H9 (cell line): ENCODE results near the gene GFOD2. TPM values are rescaled to one million over a fixed set of nuclear protein-coding genes. Genes with fewer than 3 reads are reported as not detected.

Experiments used
- DNase-seq: peaks from one replicate; pipeline ENCODE4 v3.0.0-alpha.2; 2017
- H2AFZ ChIP-seq: one replicate; pipeline ENCODE4 v1.6.1; 2013; ENCODE audit warnings: mild to moderate bottlenecking, low read length, control low read depth, moderate library complexity
- H2AK5ac ChIP-seq: 2 replicates; pipeline ENCODE4 v1.6.1; 2013; ENCODE audit warnings: low read length, control low read depth, mixed read lengths; ENCODE audit not compliant: insufficient read length
- H2BK120ac ChIP-seq: one replicate; pipeline ENCODE4 v1.6.1; 2013; ENCODE audit warnings: low read depth, mild to moderate bottlenecking, low read length, control low read depth, inconsistent platforms; ENCODE audit not compliant: poor library complexity, severe bottlenecking
- H2BK12ac ChIP-seq: 2 replicates; pipeline ENCODE4 v1.6.1; 2013; ENCODE audit warnings: low read length, control low read depth, mixed read lengths, low read depth; ENCODE audit not compliant: insufficient read length
- H2BK15ac ChIP-seq: 2 replicates; pipeline ENCODE4 v1.6.1; 2013; ENCODE audit warnings: low read depth, low read length, control low read depth
- H2BK20ac ChIP-seq: one replicate; pipeline ENCODE4 v1.6.1; 2013; ENCODE audit warnings: low read depth, mild to moderate bottlenecking, low read length, control low read depth, inconsistent platforms; ENCODE audit not compliant: poor library complexity, severe bottlenecking
- H2BK5ac ChIP-seq: 2 replicates; pipeline ENCODE4 v1.6.1; 2013; ENCODE audit warnings: low read length, control low read depth, mixed read lengths; ENCODE audit not compliant: insufficient read length
- H3K14ac ChIP-seq: 2 replicates; pipeline ENCODE4 v1.6.1; 2013; ENCODE audit warnings: low read length, control low read depth; ENCODE audit not compliant: insufficient read depth
- H3K18ac ChIP-seq: 2 replicates; pipeline ENCODE4 v1.6.1; 2013; ENCODE audit warnings: low read depth, mild to moderate bottlenecking, mixed read lengths, low read length, control low read depth; ENCODE audit not compliant: insufficient read length
- H3K23ac ChIP-seq: 2 replicates; pipeline ENCODE4 v1.6.1; 2013; ENCODE audit warnings: low read length, control low read depth, mixed read lengths, low read depth; ENCODE audit not compliant: insufficient read length
- H3K23me2 ChIP-seq: 2 replicates; pipeline ENCODE4 v1.6.1; 2013; ENCODE audit warnings: low read depth, mild to moderate bottlenecking, mixed read lengths, low read length, control low read depth; ENCODE audit not compliant: insufficient read length, poor library complexity, severe bottlenecking
- H3K27ac ChIP-seq: 2 replicates; pipeline ENCODE4 v1.5.1; 2013; ENCODE audit warnings: low read length, control low read depth, mixed read lengths, low read depth; ENCODE audit not compliant: insufficient read length
- H3K27me3 ChIP-seq: 2 replicates; pipeline ENCODE4 v1.6.1; 2013; ENCODE audit warnings: low read length, control low read depth, inconsistent platforms; ENCODE audit not compliant: insufficient read depth
- H3K4ac ChIP-seq: 2 replicates; pipeline ENCODE4 v1.6.1; 2013; ENCODE audit warnings: low read depth, mild to moderate bottlenecking, control low read depth, inconsistent platforms, low read length, moderate library complexity
- H3K4me1 ChIP-seq: 2 replicates; pipeline ENCODE4 v1.6.1; 2013; ENCODE audit warnings: low read length, control low read depth, inconsistent platforms; ENCODE audit not compliant: insufficient read depth
- H3K4me2 ChIP-seq: 2 replicates; pipeline ENCODE4 v1.6.1; 2013; ENCODE audit warnings: low read length, control low read depth, mixed read lengths; ENCODE audit not compliant: insufficient read length, insufficient read depth
- H3K56ac ChIP-seq: 2 replicates; pipeline ENCODE4 v1.6.1; 2013; ENCODE audit warnings: low read depth, mild to moderate bottlenecking, mixed read lengths, low read length, control low read depth; ENCODE audit not compliant: insufficient read length
- H3K79me1 ChIP-seq: 2 replicates; pipeline ENCODE4 v1.6.1; 2013; ENCODE audit warnings: low read depth, mild to moderate bottlenecking, moderate library complexity, low read length, control low read depth, inconsistent platforms; ENCODE audit not compliant: insufficient read depth, poor library complexity, severe bottlenecking
- H3K79me2 ChIP-seq: 2 replicates; pipeline ENCODE4 v1.6.1; 2013; ENCODE audit warnings: low read length, control low read depth, inconsistent platforms; ENCODE audit not compliant: insufficient read depth
- H3K9ac ChIP-seq: 2 replicates; pipeline ENCODE4 v1.6.1; 2013; ENCODE audit warnings: low read length, control low read depth, mixed read lengths; ENCODE audit not compliant: insufficient read length; ENCODE audit errors: extremely low read depth
- H3K9me3 ChIP-seq: one replicate; pipeline ENCODE4 v1.6.1; 2013; ENCODE audit warnings: low read depth, low read length, inconsistent platforms; ENCODE audit not compliant: control insufficient read depth
- H3T11ph ChIP-seq: one replicate; pipeline ENCODE4 v1.6.1; 2013; ENCODE audit warnings: mild to moderate bottlenecking, low read length, control low read depth, inconsistent platforms
- H4K20me1 ChIP-seq: one replicate; pipeline ENCODE4 v1.6.1; 2013; ENCODE audit not compliant: control insufficient read depth, insufficient read length, insufficient read depth
- H4K5ac ChIP-seq: 2 replicates; pipeline ENCODE4 v1.6.1; 2013; ENCODE audit warnings: low read depth, mild to moderate bottlenecking, mixed read lengths, low read length, control low read depth; ENCODE audit not compliant: insufficient read length
- H4K8ac ChIP-seq: replicated peaks from 2 replicates; pipeline ENCODE4 v1.6.1; 2013; ENCODE audit warnings: low read length, control low read depth, mixed read lengths, low read depth; ENCODE audit not compliant: insufficient read length
- H4K91ac ChIP-seq: 2 replicates; pipeline ENCODE4 v1.6.1; 2013; ENCODE audit warnings: low read depth, mild to moderate bottlenecking, moderate library complexity, mixed read lengths, low read length, control low read depth; ENCODE audit not compliant: insufficient read length
- H3K27ac Mint-ChIP-seq, 3 experiments: 2 replicates in 2 of 3; 3 replicates in 1 of 3; pipeline ENCODE4 v1.8.0; 2020 to 2021; ENCODE audit warnings: mixed read lengths in 3 of 3, mild to moderate bottlenecking in 1 of 3, moderate library complexity in 1 of 3
- H3K27me3 Mint-ChIP-seq: 2 replicates; pipeline ENCODE4 v1.8.0; 2021; ENCODE audit warnings: low read depth, mild to moderate bottlenecking, moderate library complexity, mixed read lengths
- H3K36me3 Mint-ChIP-seq, 3 experiments: 2 replicates in 2 of 3; 3 replicates in 1 of 3; pipeline ENCODE4 v1.8.0; 2020 to 2021; ENCODE audit warnings: low read depth in 3 of 3, mixed read lengths in 3 of 3; ENCODE audit not compliant: insufficient read depth in 1 of 3
- H3K4me1 Mint-ChIP-seq, 2 experiments: 2 replicates each; pipeline ENCODE4 v1.8.0; 2020; ENCODE audit warnings: mixed read lengths in 2 of 2
- H3K4me3 Mint-ChIP-seq, 2 experiments: 2 replicates in 1 of 2; 3 replicates in 1 of 2; pipeline ENCODE4 v1.8.0; 2020 to 2021; ENCODE audit warnings: mild to moderate bottlenecking in 2 of 2, mixed read lengths in 2 of 2, moderate library complexity in 1 of 2
- H3K9me3 Mint-ChIP-seq, 2 experiments: 2 replicates in 1 of 2; 3 replicates in 1 of 2; pipeline ENCODE4 v1.8.0; 2020; ENCODE audit warnings: mild to moderate bottlenecking in 2 of 2, mixed read lengths in 2 of 2, moderate library complexity in 1 of 2
- CTCF ChIP-seq: fragments of 200-600 bp; sonication (generic); conservative IDR thresholded peaks from 3 replicates; pipeline ENCODE4 v1.8.0; 2021; ENCODE audit warnings: antibody characterized with exemption, mild to moderate bottlenecking
- WGBS: extraction: QIAGEN DNeasy Blood & Tissue Kit; methylation state at CpG from one replicate; pipeline ENCODE4 v1.1.7; 2013; ENCODE audit warnings: missing lambda C conversion rate, low lambda C conversion rate, mixed read lengths; ENCODE audit not compliant: insufficient read length; ENCODE audit errors: extremely low coverage; 5-methylcytosine and 5-hydroxymethylcytosine counted together
- total RNA-seq: library from RNA; stranded (reverse); gene quantifications from 2 replicates; pipeline ENCODE4 v1.2.1, GENCODE V29; 2021

Gene GFOD2
- total RNA-seq, 1 experiment from 2014 or later, result 21.8 TPM

GRCh38 chr16:67761924-67762323, 42.8 kb upstream of the GFOD2 start:
- Histone ChIP-seq H3K79me2 (no peaks in the 10 kb centered on the region), H3K18ac (no peak overlapping the region), H3K14ac (no peak overlapping the region), H3K4me1 (no peaks in the 10 kb centered on the region), H2BK20ac (no peak overlapping the region), H3K4me2 (no peak overlapping the region), H3T11ph (no peak overlapping the region), H3K27me3 (no peaks in the 10 kb centered on the region), H3K27ac (no peak overlapping the region), H3K9ac (no peak overlapping the region), H4K91ac (no peak overlapping the region), H2AFZ (no peak overlapping the region), H3K4ac (no peak overlapping the region), H3K9me3 (no peaks in the 10 kb centered on the region), H3K56ac (no peak overlapping the region), H3K23ac (no peak overlapping the region), H2AK5ac (no peak overlapping the region), H4K8ac (no peak overlapping the region), H3K79me1 (no peaks in the 10 kb centered on the region), H3K23me2 (no peaks in the 10 kb centered on the region), H4K5ac (no peak overlapping the region), H2BK15ac (no peak overlapping the region), H2BK5ac (no peak overlapping the region), H2BK12ac (no peak overlapping the region), H4K20me1 (no peaks in the 10 kb centered on the region), H2BK120ac (no peak overlapping the region)
- DNase-seq, result no peak
- Mint-ChIP-seq H3K27me3 (no peaks in the 10 kb centered on the region), H3K36me3 (peaks cover 0 to 9% (median 0%) of the 10 kb centered on the region in 3 experiments; a peak in 4 of 7 replicates), H3K4me1 (0 out of 4 replicates have a peak, but pooled peaks cover 0 to 3% of the 10 kb centered on the region in 2 experiments), H3K9me3 (no peaks in the 10 kb centered on the region), H3K4me3 (no peak overlapping the region), H3K27ac (no peak overlapping the region)
- no peak for TF ChIP-seq CTCF
- WGBS, result no CpG with 5 or more reads among the region's 1 CpG
